AG10803 (cell line): ENCODE measurements around the gene SMC2.

Source experiments
- DNase-seq: peaks from one replicate; pipeline ENCODE4 v3.0.0; 2010; ENCODE audit warnings: low read depth
- H3K4me3 ChIP-seq: 2 replicates; pipeline ENCODE4 v1.5.1; 2011; ENCODE audit warnings: mild to moderate bottlenecking, low read length, control low read depth
- TF ChIP-seq, protein P1 (sequence below): conservative IDR thresholded peaks from 2 replicates; pipeline ENCODE4 v1.5.1; 2011; ENCODE audit warnings: mild to moderate bottlenecking, low read length, control low read depth, inconsistent platforms

Gene SMC2

DNA sequence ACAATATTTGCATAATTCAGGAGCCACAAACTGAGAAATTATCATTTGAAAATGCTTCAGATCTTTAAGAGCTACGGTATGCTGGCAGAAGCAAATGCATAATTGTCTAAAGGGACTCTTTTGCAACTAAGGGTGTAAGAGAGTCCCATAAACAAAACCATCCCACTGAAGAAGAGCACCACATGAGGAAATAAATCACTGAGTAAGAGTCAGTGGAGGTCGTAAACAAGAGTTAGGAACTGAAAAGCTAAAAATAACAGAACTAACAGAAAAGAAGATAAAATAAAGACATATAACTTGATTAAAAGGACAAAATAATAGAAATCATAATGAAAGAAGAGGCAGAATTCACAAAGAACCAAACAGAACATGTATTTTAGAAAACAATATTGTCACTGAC lies 3.5 kb upstream of the SMC2 start:
- TF ChIP-seq, protein P1, sequence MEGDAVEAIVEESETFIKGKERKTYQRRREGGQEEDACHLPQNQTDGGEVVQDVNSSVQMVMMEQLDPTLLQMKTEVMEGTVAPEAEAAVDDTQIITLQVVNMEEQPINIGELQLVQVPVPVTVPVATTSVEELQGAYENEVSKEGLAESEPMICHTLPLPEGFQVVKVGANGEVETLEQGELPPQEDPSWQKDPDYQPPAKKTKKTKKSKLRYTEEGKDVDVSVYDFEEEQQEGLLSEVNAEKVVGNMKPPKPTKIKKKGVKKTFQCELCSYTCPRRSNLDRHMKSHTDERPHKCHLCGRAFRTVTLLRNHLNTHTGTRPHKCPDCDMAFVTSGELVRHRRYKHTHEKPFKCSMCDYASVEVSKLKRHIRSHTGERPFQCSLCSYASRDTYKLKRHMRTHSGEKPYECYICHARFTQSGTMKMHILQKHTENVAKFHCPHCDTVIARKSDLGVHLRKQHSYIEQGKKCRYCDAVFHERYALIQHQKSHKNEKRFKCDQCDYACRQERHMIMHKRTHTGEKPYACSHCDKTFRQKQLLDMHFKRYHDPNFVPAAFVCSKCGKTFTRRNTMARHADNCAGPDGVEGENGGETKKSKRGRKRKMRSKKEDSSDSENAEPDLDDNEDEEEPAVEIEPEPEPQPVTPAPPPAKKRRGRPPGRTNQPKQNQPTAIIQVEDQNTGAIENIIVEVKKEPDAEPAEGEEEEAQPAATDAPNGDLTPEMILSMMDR: no peak
- H3K4me3 ChIP-seq: no peak overlapping the region
- no peak for DNase-seq

DNA sequence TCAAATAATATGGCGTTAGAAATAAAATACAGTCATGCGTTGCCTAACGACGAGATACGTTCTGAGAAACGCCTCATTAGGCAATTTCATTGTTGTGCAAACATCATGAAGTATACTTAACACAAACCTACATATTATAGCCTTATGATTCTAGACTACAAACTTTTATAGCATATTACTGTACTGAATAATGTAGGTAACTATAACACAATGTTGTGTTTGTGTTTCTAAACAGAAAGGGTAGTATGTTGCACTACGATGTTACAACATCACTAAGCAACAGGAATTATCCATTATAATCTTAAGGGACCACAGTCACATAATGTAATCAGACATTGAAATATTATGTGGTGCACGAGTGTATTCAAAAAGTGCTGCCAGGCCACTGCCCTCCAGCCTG lies 3.0 kb upstream of the SMC2 start:
- no peak for DNase-seq

DNA sequence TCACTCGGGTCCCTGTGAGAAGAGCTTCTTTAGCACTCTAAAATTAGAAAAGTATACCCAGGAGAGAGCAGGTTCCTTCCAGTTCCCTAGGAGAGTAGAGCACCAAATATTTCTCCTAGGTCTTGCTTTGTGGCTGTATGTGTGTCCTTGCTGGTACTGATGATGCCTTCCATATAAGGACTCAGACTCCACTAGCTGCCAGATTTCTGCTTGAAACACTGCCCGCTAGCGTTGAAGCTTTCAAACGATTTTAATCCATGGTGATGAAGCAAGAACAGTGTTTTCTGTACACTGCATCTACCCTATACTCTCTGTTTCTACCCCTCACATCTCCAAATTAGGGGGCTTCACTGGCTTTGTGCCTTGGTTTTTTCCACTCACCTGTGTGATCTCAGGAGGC lies 2.4 kb upstream of the SMC2 start:
- no peak overlapping the region for H3K4me3 ChIP-seq
- TF ChIP-seq, protein P1: no peak; the same call in 1 of the 2 replicates
- no peak for DNase-seq

More for the DNA sequence above, 3.0 kb upstream of the SMC2 start:
- TF ChIP-seq, protein P1: no peak
- no peak overlapping the region for H3K4me3 ChIP-seq

DNA sequence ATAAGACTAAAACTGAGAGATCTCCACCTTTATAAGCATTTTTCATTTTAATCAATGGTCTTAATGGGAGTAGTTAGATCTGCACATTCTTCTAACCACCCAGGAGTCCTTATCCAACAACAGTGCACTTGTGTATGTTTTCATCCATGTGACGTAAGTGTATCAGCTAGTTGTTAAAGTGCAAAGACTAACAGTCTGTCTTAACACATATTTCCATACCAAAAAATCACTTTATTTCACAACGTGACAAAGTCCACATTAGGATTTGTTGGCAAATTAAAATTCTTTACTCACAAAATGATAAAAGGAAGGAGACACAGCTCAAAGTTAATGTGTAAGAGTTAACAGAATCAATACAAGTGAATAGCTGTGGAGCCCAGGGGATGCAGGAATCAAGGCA lies 1.9 kb upstream of the SMC2 start:
- H3K4me3 ChIP-seq: no peak overlapping the region
- TF ChIP-seq, protein P1: no peak
- DNase-seq: no peak

DNA sequence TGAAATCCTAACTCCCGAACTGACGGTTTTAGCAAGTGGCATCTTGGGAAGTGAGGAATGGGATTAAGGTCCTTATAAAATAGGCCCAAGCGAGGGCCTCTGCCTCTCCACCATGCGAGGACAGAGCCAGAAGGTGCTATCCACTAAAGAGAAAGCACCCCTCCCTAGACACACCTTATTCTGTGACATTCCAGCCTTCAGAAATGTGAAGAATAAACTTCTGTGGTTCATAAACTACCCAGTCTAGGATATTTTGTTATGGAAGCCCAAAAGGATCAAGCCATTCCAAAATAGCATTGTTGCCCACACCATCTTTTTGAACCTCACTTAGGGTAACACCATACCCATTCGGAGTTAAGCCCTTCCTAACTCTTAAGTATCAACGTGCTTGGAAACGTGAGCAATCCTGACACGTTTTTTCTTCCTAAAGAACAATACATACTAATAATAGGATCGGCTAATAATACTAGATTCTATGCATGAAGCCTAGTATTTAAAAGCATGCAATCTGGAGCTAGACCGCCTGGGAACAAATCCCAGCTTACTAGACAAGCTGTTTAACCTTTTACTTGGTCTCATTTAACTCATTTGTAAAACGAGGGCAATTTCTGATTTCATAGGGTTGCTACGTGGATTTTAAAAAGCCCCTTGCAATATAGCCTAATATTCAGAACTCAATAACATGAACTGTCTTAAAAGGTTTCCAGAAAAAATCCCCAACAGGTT lies 1.1 kb upstream of the SMC2 start:
- DNase-seq: no peak
- TF ChIP-seq, protein P1: no peak
- H3K4me3 ChIP-seq: peak overlapping the region; percentile 79

DNA sequence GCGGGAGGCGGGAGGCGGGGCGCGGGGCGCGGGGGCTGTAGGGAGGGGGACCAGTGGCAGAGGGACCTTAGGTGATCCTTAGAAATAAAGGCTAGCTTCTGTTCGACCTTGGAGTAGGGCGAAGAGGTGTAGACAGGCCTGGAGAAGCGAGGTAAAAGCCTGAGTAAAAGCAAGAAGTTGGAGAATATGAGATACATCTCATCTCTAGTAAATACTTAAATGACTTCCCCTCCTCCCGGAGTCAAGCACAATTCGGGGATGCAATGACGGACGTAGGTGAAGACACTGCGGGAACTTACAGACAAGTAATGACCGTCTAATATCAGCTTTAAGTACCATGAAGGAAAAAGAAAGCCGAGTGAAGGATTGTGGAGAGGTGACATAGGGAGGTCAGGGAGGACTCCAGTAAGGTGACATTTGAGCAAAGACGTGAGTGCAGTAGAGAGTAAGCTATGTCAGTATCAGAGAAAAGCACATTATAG lies 466 bp downstream of the SMC2 start:
- TF ChIP-seq, protein P1: no peak
- H3K4me3 ChIP-seq: peak overlapping the region; percentile 79
- DNase-seq: no peak

DNA sequence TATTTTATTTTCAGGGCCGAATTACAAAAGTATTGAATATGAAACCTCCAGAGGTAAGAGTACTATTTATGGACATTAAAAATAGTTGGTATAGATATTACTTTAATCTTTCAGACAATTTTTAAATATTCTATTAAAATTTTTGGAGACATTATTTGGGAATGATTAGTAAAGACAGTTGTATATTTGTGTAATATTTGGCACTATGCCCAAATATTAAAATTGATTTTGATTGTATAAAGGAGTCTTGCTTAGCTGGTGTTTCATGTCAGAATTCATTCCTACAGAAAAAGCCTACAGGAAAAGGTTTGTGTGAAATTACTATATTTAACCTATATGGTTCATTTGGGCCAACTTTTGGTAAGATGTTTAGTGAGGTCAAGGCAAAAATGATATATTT lies 5.5 kb downstream of the SMC2 start:
- no peak for DNase-seq
- TF ChIP-seq, protein P1: no peak
- H3K4me3 ChIP-seq: no peak overlapping the region
